ENCODE measurements around the gene CGN.

DNA sequence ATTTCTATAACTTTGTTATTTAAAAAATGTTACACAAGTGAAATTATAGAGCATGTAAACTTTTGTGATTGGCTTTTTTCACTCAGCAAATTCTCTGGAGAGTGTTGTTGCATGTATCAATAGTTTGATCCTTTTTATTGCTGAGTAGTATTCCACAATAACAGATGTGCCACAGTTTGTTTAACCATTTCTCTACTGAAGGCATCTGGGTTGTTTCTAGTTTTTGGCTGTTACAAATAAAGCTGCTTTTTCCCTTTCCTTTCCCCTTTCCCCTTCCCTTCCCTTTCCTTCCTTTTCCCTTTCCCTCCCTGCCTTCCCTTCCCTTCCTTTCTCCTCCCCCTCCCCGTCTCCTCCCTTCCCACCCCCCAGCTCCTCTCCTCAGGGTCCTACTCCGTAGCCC, 44.9 kb downstream of the CGN start:
- TF ChIP-seq, protein P1, sequence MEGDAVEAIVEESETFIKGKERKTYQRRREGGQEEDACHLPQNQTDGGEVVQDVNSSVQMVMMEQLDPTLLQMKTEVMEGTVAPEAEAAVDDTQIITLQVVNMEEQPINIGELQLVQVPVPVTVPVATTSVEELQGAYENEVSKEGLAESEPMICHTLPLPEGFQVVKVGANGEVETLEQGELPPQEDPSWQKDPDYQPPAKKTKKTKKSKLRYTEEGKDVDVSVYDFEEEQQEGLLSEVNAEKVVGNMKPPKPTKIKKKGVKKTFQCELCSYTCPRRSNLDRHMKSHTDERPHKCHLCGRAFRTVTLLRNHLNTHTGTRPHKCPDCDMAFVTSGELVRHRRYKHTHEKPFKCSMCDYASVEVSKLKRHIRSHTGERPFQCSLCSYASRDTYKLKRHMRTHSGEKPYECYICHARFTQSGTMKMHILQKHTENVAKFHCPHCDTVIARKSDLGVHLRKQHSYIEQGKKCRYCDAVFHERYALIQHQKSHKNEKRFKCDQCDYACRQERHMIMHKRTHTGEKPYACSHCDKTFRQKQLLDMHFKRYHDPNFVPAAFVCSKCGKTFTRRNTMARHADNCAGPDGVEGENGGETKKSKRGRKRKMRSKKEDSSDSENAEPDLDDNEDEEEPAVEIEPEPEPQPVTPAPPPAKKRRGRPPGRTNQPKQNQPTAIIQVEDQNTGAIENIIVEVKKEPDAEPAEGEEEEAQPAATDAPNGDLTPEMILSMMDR (IDR thresholded peaks at IDR 0.05; ENCODE audit: insufficient read depth, low read length), result no peak
- TF ChIP-seq, protein P2, sequence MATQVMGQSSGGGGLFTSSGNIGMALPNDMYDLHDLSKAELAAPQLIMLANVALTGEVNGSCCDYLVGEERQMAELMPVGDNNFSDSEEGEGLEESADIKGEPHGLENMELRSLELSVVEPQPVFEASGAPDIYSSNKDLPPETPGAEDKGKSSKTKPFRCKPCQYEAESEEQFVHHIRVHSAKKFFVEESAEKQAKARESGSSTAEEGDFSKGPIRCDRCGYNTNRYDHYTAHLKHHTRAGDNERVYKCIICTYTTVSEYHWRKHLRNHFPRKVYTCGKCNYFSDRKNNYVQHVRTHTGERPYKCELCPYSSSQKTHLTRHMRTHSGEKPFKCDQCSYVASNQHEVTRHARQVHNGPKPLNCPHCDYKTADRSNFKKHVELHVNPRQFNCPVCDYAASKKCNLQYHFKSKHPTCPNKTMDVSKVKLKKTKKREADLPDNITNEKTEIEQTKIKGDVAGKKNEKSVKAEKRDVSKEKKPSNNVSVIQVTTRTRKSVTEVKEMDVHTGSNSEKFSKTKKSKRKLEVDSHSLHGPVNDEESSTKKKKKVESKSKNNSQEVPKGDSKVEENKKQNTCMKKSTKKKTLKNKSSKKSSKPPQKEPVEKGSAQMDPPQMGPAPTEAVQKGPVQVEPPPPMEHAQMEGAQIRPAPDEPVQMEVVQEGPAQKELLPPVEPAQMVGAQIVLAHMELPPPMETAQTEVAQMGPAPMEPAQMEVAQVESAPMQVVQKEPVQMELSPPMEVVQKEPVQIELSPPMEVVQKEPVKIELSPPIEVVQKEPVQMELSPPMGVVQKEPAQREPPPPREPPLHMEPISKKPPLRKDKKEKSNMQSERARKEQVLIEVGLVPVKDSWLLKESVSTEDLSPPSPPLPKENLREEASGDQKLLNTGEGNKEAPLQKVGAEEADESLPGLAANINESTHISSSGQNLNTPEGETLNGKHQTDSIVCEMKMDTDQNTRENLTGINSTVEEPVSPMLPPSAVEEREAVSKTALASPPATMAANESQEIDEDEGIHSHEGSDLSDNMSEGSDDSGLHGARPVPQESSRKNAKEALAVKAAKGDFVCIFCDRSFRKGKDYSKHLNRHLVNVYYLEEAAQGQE (IDR thresholded peaks at IDR 0.05; ENCODE audit: insufficient replicate concordance, low read depth), result no peak
- TF ChIP-seq POLR2AphosphoS5 (IDR thresholded peaks at IDR 0.05; ENCODE audit: low read depth), result no peak

Measured in HL-60 (cell line).